Mammary epithelial cell (primary cell): ENCODE data around the gene PREX1.

Source experiments
- CTCF ChIP-seq, 2 donors: IDR thresholded peaks in 1 of 2; conservative IDR thresholded peaks in 1 of 2; 2 replicates each; pipeline ENCODE4 v1.5.1; 2011 to 2012; ENCODE audit warnings: inconsistent platforms in 2 of 2, low read length in 2 of 2, mild to moderate bottlenecking in 2 of 2, control low read depth in 1 of 2, low read depth in 1 of 2; ENCODE audit not compliant: insufficient read depth in 1 of 2; ENCODE audit errors: extremely low read depth in 1 of 2
- EZH2 ChIP-seq: IDR thresholded peaks from 2 replicates; pipeline ENCODE4 v1.6.1; 2012; ENCODE audit warnings: low read length, inconsistent platforms, borderline replicate concordance

GRCh38 chr20:48852609-48853008 lies 24.8 kb upstream of the PREX1 start:
- TF ChIP-seq EZH2 (no peak), CTCF (conservative IDR thresholded peaks at IDR 0.05 in 1 of 2, IDR thresholded peaks at IDR 0.05 in 1 of 2; ENCODE audit: extremely low read depth in 1 of 2, insufficient read depth in 1 of 2, low read depth in 1 of 2, low read length in 2 of 2) (no peak)
